H1 (cell line): ENCODE results near the gene MDK. TPM values are rescaled to one million over a fixed set of nuclear protein-coding genes. Genes with fewer than 3 reads are reported as not detected.

Experiments
- ASH2L ChIP-seq: fragments of 200-600, 300-600 bp; sonication (generic); IDR thresholded peaks from one replicate; pipeline ENCODE4 v1.7.1; 2017; ENCODE audit warnings: low read length
- CBX8 ChIP-seq: fragments of 300-800, 300-1000 bp; sonication (generic); IDR thresholded peaks from 2 replicates; pipeline ENCODE4 v1.7.1; 2016; ENCODE audit warnings: low read depth, low read length, borderline replicate concordance
- CHD2 ChIP-seq: IDR thresholded peaks from 2 replicates; pipeline ENCODE4 v1.6.1; 2012; ENCODE audit warnings: low read length, improper control_type of control experiment
- CHD7 ChIP-seq: fragments of 300-600 bp; sonication (generic); IDR thresholded peaks from 2 replicates; pipeline ENCODE4 v1.7.1; 2012; ENCODE audit warnings: low read length, moderate library complexity, mild to moderate bottlenecking, inconsistent platforms; ENCODE audit not compliant: insufficient replicate concordance
- CTBP2 ChIP-seq: IDR thresholded peaks from 2 replicates; pipeline ENCODE4 v1.7.0; 2011; ENCODE audit warnings: borderline replicate concordance, mild to moderate bottlenecking, moderate library complexity, mixed read lengths, low read length; ENCODE audit not compliant: insufficient read depth, insufficient read length
- EP300 ChIP-seq, 2 experiments: IDR thresholded peaks; 1 replicate in 1 of 2; 2 replicates in 1 of 2; pipeline ENCODE4 v1.6.1; 2011 to 2012; ENCODE audit warnings: low read depth in 2 of 2, low read length in 2 of 2, mild to moderate bottlenecking in 2 of 2, borderline replicate concordance in 1 of 2, inconsistent platforms in 1 of 2, moderate library complexity in 1 of 2
- KDM5A ChIP-seq: fragments of 200-600 bp; IDR thresholded peaks from 2 replicates; pipeline ENCODE4 v1.7.1; 2012; ENCODE audit warnings: mild to moderate bottlenecking, low read length, inconsistent platforms, mixed read lengths
- MAFK ChIP-seq: IDR thresholded peaks from 2 replicates; pipeline ENCODE4 v1.6.1; 2012; ENCODE audit warnings: low read depth, mild to moderate bottlenecking, improper control_type of control experiment, low read length
- SAP30 ChIP-seq: fragments of 300-600 bp; sonication (generic); IDR thresholded peaks from 2 replicates; pipeline ENCODE4 v1.7.1; 2012; ENCODE audit warnings: low read length, moderate library complexity, mild to moderate bottlenecking, inconsistent platforms; ENCODE audit not compliant: insufficient read depth, insufficient replicate concordance
- SIX5 ChIP-seq: IDR thresholded peaks from 2 replicates; pipeline ENCODE4 v1.6.1; 2011; ENCODE audit warnings: mild to moderate bottlenecking, low read depth, low read length
- SP4 ChIP-seq: IDR thresholded peaks from 2 replicates; pipeline ENCODE4 v1.6.1; 2012; ENCODE audit warnings: low read length, inconsistent platforms
- ZNF274 ChIP-seq: IDR thresholded peaks from 2 replicates; pipeline ENCODE4 v1.7.0; 2012; ENCODE audit warnings: low read length, borderline replicate concordance; ENCODE audit errors: extremely low read depth
- polyA plus RNA-seq, 7 experiments: library from polyadenylated mRNA; depleted of rRNA in 3 of 7; stranded (reverse) in 5 of 7; unstranded in 2 of 7; fragments of >200 nt in 5 of 7; fragments of 200-250 nt in 2 of 7; gene quantifications; 1 replicate in 5 of 7; 2 replicates in 1 of 7; 4 replicates in 1 of 7; pipeline versions ENCODE4 v1.2.1 to v1.2.3, GENCODE V29; 2011 to 2013; ENCODE audit warnings: missing spikeins in 2 of 7, mixed read lengths in 2 of 7
- total RNA-seq: library from RNA; stranded (reverse); fragmentation: NEBNext Ultra II Directional; extraction: Animal tissue kit (Norgen Biotek cat#: 25700); gene quantifications from 2 replicates; pipeline ENCODE4 v1.2.1, GENCODE V29; 2021

The MDK gene
- total and polyA plus RNA-seq, 2 of the 8 experiments (the other 6 are each of a cell fraction or from before 2014, with no cell fraction given), result 309 to 606 TPM

GRCh38 chr11:46377290-46377689, 4.2 kb upstream of the MDK start (continued):
- TF ChIP-seq CHD7 (no peak), CBX8 (no peak), SP4 (no peak), SIX5 (no peak), SAP30 (no peak), CTBP2 (no peak), EP300 (IDR thresholded peaks at IDR 0.05; ENCODE audit: borderline replicate concordance in 1 of 2, low read depth in 2 of 2, low read length in 2 of 2) (no peak), ZNF274 (no peak), CHD2 (no peak), ASH2L (no peak), KDM5A (no peak), MAFK (no peak)
- TF ChIP-seq, all 59 proteins: peak for 0
